ENCODE measurements around the gene LAMB1. TPM values are rescaled to one million over a fixed set of nuclear protein-coding genes. Genes with fewer than 3 reads are reported as not detected.

The LAMB1 gene
- total RNA-seq, 1 experiment from 2014 or later, result 240 TPM

DNA sequence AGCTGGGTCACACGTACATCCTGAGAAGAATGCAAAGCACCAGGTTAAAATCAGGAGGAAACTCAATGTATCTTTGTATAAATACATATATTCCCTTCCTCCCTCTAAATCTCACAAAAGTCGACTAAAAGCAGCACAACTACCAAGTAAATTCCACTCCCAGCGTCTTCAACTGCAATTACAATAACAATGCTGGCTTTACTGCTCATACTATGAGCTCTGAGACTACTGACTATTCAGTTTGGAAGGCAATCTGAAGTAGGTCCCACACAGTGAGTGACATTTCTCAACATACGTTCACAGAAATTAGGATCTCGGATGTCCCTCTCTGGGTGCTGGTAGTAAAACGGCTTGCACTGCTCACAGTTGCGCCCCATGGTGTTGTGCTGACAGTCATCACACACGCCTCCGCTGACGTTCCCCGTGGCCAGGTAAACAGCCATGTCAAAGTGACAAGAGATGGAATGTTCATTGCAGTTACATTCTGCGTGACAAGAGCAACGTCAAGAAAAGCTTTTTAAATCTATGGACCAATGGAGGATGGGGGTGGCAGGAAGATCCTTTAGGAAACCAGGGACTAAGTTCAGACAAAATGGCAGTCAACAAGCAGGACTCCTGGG, 27.5 kb downstream of the LAMB1 start:
- peaks cover 20% of the 10 kb centered on the region for H3K36me3 Mint-ChIP-seq (ENCODE audit: insufficient read depth, unreplicated experiment)
- no TSS peak for BruUV-seq (replicated peaks)
- H3K27me3 Mint-ChIP-seq (ENCODE audit: unreplicated experiment), result no peaks in the 10 kb centered on the region
- no peak overlapping the region for H3K27ac Mint-ChIP-seq (ENCODE audit: unreplicated experiment)
- DNase-seq, result no peak
- H3K4me1 Mint-ChIP-seq (ENCODE audit: low read depth, unreplicated experiment), result no peaks in the 10 kb centered on the region
- no peak overlapping the region for H3K4me3 Mint-ChIP-seq (ENCODE audit: low read depth, unreplicated experiment)
- TF ChIP-seq, protein P1, sequence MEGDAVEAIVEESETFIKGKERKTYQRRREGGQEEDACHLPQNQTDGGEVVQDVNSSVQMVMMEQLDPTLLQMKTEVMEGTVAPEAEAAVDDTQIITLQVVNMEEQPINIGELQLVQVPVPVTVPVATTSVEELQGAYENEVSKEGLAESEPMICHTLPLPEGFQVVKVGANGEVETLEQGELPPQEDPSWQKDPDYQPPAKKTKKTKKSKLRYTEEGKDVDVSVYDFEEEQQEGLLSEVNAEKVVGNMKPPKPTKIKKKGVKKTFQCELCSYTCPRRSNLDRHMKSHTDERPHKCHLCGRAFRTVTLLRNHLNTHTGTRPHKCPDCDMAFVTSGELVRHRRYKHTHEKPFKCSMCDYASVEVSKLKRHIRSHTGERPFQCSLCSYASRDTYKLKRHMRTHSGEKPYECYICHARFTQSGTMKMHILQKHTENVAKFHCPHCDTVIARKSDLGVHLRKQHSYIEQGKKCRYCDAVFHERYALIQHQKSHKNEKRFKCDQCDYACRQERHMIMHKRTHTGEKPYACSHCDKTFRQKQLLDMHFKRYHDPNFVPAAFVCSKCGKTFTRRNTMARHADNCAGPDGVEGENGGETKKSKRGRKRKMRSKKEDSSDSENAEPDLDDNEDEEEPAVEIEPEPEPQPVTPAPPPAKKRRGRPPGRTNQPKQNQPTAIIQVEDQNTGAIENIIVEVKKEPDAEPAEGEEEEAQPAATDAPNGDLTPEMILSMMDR (IDR thresholded peaks at IDR 0.05; ENCODE audit: unreplicated experiment), result no peak
- H3K9me3 Mint-ChIP-seq (ENCODE audit: low read depth, unreplicated experiment), result no peaks in the 10 kb centered on the region
- intact Hi-C loops (cut with micrococcal nuclease; ENCODE audit: unreplicated experiment), result no loop called here
- CTCF ChIA-PET, result no interaction called here

DNA sequence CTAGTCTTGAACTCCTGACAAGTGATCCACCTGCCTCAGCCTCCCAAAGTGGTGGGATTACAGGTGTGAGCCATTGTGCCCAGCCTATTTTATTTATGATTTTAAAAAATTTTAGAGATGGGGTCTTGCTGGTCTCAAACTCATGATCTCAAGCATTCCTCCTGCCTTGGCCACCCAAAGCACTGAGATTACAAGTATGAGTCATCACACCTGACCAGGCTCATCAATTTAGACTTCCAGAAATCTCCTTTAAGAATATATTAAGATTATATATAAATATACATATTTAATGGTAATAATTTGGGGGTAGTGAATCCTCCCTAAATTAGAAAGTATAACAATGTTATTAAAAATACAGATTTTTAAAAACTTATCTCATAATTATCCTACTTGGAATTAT, 29.1 kb downstream of the LAMB1 start:
- Mint-ChIP-seq H3K36me3 (ENCODE audit: insufficient read depth, unreplicated experiment) (peaks cover 27% of the 10 kb centered on the region), H3K4me1 (ENCODE audit: low read depth, unreplicated experiment) (no peaks in the 10 kb centered on the region), H3K4me3 (ENCODE audit: low read depth, unreplicated experiment) (no peak overlapping the region), H3K27ac (ENCODE audit: unreplicated experiment) (no peak overlapping the region), H3K9me3 (ENCODE audit: low read depth, unreplicated experiment) (no peaks in the 10 kb centered on the region), H3K27me3 (ENCODE audit: unreplicated experiment) (no peaks in the 10 kb centered on the region)
- BruUV-seq (replicated peaks), result no TSS peak
- intact Hi-C loops (cut with micrococcal nuclease; ENCODE audit: unreplicated experiment), result no loop called here
- CTCF ChIA-PET, result no interaction called here
- TF ChIP-seq, protein P1 (IDR thresholded peaks at IDR 0.05; ENCODE audit: unreplicated experiment), result no peak
- no peak for DNase-seq

DNA sequence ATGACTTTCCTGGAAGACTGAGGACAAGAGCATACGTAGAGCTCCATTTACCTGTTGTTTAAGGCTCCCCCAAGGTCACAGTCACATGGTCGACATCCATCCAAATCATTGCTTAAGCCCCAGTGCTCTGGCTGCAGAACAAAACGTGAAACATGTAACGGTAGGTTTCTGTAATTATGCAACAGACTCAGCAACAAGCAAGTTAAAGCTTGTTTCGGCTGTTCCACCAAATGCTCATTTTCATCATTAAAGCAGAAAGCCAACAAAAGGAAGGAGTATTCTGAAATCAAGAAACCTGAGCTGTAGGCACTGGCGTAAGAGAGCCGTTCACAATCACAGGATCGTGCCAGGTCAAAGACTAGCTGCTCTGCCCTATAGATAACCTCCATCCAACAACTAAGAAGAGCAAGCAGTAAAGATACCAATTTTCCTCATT, 30.0 kb downstream of the LAMB1 start:
- Mint-ChIP-seq H3K36me3 (ENCODE audit: insufficient read depth, unreplicated experiment) (peaks cover 27% of the 10 kb centered on the region), H3K9me3 (ENCODE audit: low read depth, unreplicated experiment) (no peaks in the 10 kb centered on the region), H3K27me3 (ENCODE audit: unreplicated experiment) (no peaks in the 10 kb centered on the region), H3K4me3 (ENCODE audit: low read depth, unreplicated experiment) (no peak overlapping the region), H3K4me1 (ENCODE audit: low read depth, unreplicated experiment) (no peaks in the 10 kb centered on the region), H3K27ac (ENCODE audit: unreplicated experiment) (no peak overlapping the region)
- no TSS peak for BruUV-seq (replicated peaks)
- TF ChIP-seq, protein P1 (IDR thresholded peaks at IDR 0.05; ENCODE audit: unreplicated experiment), result no peak
- DNase-seq, result no peak
- CTCF ChIA-PET, result interaction anchor here (0.8 kb wide), 1 partner anchor 33 kb away, joined by 3 read pairs; no protein-coding TSS in a partner anchor
- intact Hi-C loops (cut with micrococcal nuclease; ENCODE audit: unreplicated experiment), result no loop called here

DNA sequence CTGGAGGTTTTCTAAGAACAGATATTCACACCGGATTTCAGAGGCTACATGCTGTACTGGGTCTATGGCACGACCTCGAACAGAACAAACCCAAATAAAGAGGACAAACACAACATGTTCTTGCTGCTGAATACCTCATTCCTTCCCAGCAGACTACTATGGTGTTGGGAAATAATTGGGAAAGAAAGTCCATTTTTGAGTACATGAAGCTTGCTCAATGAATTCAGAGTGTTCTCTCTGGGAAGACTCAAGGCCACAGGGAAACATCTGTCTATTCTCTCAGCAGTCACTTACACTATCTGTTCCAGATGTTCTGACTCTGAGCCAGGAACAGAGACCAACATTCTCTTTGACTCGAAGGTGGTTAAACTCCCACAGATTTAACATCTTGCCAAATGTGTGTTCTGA, 30.9 kb downstream of the LAMB1 start:
- DNase-seq, result no peak
- intact Hi-C loops (cut with micrococcal nuclease; ENCODE audit: unreplicated experiment), result no loop called here
- H3K36me3 Mint-ChIP-seq (ENCODE audit: insufficient read depth, unreplicated experiment), result peaks cover 27% of the 10 kb centered on the region
- H3K9me3 Mint-ChIP-seq (ENCODE audit: low read depth, unreplicated experiment), result no peaks in the 10 kb centered on the region
- BruUV-seq (replicated peaks), result no TSS peak
- H3K4me3 Mint-ChIP-seq (ENCODE audit: low read depth, unreplicated experiment), result no peak overlapping the region
- no peaks in the 10 kb centered on the region for H3K27me3 Mint-ChIP-seq (ENCODE audit: unreplicated experiment)
- TF ChIP-seq, protein P1 (IDR thresholded peaks at IDR 0.05; ENCODE audit: unreplicated experiment), result no peak
- no peaks in the 10 kb centered on the region for H3K4me1 Mint-ChIP-seq (ENCODE audit: low read depth, unreplicated experiment)
- no peak overlapping the region for H3K27ac Mint-ChIP-seq (ENCODE audit: unreplicated experiment)
- CTCF ChIA-PET, result no interaction called here

All from Calu3 (cell line).